A549 (cell line): ENCODE data around the gene TMED8.

Experiments
- MAZ ChIP-seq: fragments of 150-350 bp; IDR thresholded peaks from 2 replicates; pipeline ENCODE4 v1.6.1; 2014; ENCODE audit warnings: antibody characterized with exemption, low read depth, low read length, borderline replicate concordance
- POLR2A ChIP-seq: IDR thresholded peaks from 2 replicates; pipeline ENCODE4 v1.6.1; 2012; ENCODE audit warnings: mild to moderate bottlenecking, low read length
- RARB ChIP-seq: fragments of 250-450 bp; sonication (Bioruptor Pico); IDR thresholded peaks from 2 replicates; pipeline ENCODE4 v1.8.0; 2021; ENCODE audit warnings: mild to moderate bottlenecking, moderate library complexity
- TF ChIP-seq, protein P1 (sequence below): fragments of >200 bp; sonication (Bioruptor Twin); formaldehyde crosslinking; IDR thresholded peaks from 3 replicates; pipeline ENCODE4 v1.5.1; 2016
- TF ChIP-seq, protein P2 (sequence below): IDR thresholded peaks from 2 replicates; pipeline ENCODE4 v1.6.1; 2012
- TF ChIP-seq, protein P3 (sequence below): fragments of 250-450 bp; sonication (Bioruptor Pico); IDR thresholded peaks from 2 replicates; pipeline ENCODE4 v1.5.0; 2020; ENCODE audit warnings: low read depth, mild to moderate bottlenecking, moderate library complexity
- TF ChIP-seq, protein P4 (sequence below): fragments of 450-650 bp; IDR thresholded peaks from 2 replicates; pipeline ENCODE4 v1.6.1; 2014; ENCODE audit warnings: antibody characterized with exemption
- TF ChIP-seq, protein P5 (sequence below): IDR thresholded peaks from 2 replicates; pipeline ENCODE4 v1.6.1; 2012; ENCODE audit warnings: low read depth, borderline replicate concordance

DNA sequence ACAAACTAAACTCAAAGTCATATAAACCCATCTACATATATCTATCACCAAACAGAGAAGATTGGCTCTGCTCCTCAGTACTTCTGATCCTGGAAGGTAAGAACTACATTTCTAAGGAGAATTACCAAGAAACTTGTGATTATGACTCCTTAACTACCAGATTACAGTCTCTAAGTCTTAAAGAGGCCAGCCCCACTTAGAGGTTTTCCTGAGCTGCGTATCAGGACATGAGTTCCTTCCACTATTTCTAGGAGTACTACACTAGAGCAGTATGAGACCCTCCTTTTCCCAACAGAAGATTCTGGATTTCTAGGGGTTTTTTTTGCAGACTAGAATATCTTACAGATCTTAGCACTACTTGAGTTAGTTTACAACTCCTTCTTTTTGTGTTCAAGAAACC lies 46.5 kb upstream of the TMED8 start, which contains the start of gene NOXRED1:
- TF ChIP-seq, protein P1, sequence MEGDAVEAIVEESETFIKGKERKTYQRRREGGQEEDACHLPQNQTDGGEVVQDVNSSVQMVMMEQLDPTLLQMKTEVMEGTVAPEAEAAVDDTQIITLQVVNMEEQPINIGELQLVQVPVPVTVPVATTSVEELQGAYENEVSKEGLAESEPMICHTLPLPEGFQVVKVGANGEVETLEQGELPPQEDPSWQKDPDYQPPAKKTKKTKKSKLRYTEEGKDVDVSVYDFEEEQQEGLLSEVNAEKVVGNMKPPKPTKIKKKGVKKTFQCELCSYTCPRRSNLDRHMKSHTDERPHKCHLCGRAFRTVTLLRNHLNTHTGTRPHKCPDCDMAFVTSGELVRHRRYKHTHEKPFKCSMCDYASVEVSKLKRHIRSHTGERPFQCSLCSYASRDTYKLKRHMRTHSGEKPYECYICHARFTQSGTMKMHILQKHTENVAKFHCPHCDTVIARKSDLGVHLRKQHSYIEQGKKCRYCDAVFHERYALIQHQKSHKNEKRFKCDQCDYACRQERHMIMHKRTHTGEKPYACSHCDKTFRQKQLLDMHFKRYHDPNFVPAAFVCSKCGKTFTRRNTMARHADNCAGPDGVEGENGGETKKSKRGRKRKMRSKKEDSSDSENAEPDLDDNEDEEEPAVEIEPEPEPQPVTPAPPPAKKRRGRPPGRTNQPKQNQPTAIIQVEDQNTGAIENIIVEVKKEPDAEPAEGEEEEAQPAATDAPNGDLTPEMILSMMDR, result no peak
- TF ChIP-seq, protein P2, sequence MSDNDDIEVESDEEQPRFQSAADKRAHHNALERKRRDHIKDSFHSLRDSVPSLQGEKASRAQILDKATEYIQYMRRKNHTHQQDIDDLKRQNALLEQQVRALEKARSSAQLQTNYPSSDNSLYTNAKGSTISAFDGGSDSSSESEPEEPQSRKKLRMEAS, result no peak
- TF ChIP-seq, protein P3, sequence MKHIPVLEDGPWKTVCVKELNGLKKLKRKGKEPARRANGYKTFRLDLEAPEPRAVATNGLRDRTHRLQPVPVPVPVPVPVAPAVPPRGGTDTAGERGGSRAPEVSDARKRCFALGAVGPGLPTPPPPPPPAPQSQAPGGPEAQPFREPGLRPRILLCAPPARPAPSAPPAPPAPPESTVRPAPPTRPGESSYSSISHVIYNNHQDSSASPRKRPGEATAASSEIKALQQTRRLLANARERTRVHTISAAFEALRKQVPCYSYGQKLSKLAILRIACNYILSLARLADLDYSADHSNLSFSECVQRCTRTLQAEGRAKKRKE (CRISPR knock-in tag), result no peak
- TF ChIP-seq POLR2A (no peak), RARB (CRISPR knock-in tag) (no peak), MAZ (no peak)
- TF ChIP-seq, protein P4, sequence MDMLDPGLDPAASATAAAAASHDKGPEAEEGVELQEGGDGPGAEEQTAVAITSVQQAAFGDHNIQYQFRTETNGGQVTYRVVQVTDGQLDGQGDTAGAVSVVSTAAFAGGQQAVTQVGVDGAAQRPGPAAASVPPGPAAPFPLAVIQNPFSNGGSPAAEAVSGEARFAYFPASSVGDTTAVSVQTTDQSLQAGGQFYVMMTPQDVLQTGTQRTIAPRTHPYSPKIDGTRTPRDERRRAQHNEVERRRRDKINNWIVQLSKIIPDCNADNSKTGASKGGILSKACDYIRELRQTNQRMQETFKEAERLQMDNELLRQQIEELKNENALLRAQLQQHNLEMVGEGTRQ, result no peak
- TF ChIP-seq, protein P5, sequence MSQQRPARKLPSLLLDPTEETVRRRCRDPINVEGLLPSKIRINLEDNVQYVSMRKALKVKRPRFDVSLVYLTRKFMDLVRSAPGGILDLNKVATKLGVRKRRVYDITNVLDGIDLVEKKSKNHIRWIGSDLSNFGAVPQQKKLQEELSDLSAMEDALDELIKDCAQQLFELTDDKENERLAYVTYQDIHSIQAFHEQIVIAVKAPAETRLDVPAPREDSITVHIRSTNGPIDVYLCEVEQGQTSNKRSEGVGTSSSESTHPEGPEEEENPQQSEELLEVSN, result no peak
